Spleen (tissue), 7 donors: ENCODE data around the gene ZDHHC24.

Experiments used
- CTCF ChIP-seq, 11 experiments: fragments of 200-600 bp in 7 of 11; fragments of 450-650 bp in 4 of 11; sonication (generic) in 4 of 11; IDR thresholded peaks in 8 of 11; conservative IDR thresholded peaks in 3 of 11; 1 replicate in 7 of 11; 2 replicates in 4 of 11; pipeline versions ENCODE4 v1.4.0 to v1.8.0; 2016 to 2021; ENCODE audit warnings: antibody characterized with exemption in 11 of 11, inconsistent platforms in 4 of 11, mild to moderate bottlenecking in 1 of 11
- POLR2AphosphoS5 ChIP-seq, 3 donors: sonication (generic); formaldehyde crosslinking; IDR thresholded peaks; one replicate each; pipeline ENCODE4 v1.5.1; 2017; ENCODE audit warnings: antibody characterized with exemption in 3 of 3
- donor health status: DM: no; HTN: no; CAD: no; lungs with moderate emphysema.
- donor health status: DM: no; HTN: no; CAD: no.
- donor health status: DM: no; HTN: no; CAD: no.

GRCh38 chr11:66494935-66495334 lies 50.9 kb downstream of the ZDHHC24 start:
- TF ChIP-seq CTCF (IDR thresholded peaks at IDR 0.05 in 8 of 11, conservative IDR thresholded peaks at IDR 0.05 in 3 of 11) (no peak), POLR2AphosphoS5 (IDR thresholded peaks at IDR 0.05) (no peak)
